Measurements from ENCODE around the gene FIGNL2.

- TF ChIP-seq EZH2 (IDR thresholded peaks at IDR 0.05) (no peak), CTCF (IDR thresholded peaks at IDR 0.05 in 2 of 3, conservative IDR thresholded peaks at IDR 0.05 in 1 of 3; ENCODE audit: borderline replicate concordance in 1 of 3, insufficient read depth in 1 of 3, low read depth in 2 of 3, low read length in 2 of 3) (no peak)
Observed at GRCh38 chr12:51788876-51789275, 59.6 kb downstream of the FIGNL2 start.
